HG02642 (cell line): ENCODE results near the gene KLC3.
"Not testable (repeated sequence)": the region's sequence is repeated elsewhere in the genome, so short reads cannot be mapped to it uniquely, and the experiment has no call there.

Source experiments
- ATAC-seq: cut with Tn5 transposase; IDR thresholded peaks from one replicate; pipeline ENCODE4 v1.9.1; 2021; ENCODE audit warnings: mild to moderate bottlenecking; ENCODE audit not compliant: unreplicated experiment, poor library complexity

Gene KLC3

DNA sequence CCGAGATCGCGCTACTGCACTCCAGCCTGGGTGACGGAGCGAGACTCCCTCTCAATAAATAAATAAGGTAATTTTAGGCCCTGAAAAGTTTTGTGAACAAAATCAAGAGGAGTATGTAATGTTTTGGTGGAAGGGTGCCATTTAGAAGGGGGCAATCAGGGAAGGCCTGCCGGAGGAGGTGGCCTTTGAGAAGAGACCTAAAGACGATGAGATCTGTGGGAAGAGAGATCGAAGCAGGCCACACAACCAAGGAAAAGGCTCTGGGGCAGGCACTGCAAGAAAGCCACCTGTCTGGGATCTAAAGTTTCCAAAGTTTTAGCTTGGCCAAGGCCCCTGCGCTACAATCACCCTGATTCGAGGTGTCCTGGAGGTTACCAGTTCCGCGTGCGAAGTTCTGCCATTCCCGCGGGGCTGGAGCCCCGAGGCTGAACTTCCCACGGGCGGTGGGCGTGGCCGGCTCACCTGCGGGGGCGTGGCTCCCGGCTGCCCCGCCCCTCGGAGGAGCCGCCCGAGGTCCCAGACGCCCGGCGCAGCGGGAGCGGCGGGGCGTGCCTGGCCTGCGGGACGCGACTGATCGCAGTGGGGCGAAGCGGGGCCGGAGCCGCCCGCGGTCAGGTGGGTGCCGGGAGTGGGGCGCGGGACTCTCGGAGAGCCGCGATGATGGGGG is at the start of gene KLC3:
Gene KLC3 (plus strand): TSS at position 519 of the 667 bp plus-strand sequence. CDS start 4,792 bp downstream, outside the sequence.
- no peak for ATAC-seq

DNA sequence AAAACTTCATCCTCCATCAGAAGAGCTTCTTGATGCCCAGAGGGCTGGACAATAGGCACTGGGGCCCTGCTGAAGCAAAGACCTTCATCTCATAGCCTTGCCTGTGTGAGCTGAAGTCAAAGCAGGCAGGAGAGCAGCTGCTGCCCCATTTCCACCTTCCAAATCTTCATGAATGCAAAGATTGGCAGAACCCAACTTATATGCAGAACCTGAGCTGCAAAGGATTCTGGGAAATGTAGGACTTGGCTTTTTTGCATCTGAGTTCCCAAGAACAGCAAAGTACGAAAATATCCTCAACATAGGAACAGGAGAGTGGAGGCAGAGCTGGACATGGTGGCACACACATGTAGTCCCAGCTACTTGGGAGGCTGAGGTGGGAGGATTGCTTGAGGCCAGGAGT is 48.7 kb upstream of the KLC3 start:
- ATAC-seq, result no peak

DNA sequence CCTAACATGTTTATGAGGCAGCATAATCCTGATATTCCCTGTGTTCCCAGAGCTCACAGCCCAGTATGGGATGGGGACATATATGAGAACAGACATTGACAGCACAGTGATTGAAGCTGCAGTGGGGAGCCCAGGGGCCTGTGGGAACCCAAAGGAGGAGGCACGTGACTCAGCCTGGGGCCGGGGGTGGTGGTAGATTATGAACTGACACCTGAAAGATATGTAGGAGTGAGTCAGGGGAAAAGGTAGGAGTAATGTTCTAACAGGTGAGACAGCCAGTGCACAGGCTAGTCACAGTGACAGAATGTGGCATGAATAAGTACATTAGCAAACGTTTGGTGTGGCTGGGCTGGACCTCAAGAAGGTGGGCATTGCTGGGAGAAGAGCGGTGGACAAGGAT is 46.9 kb upstream of the KLC3 start:
- no peak for ATAC-seq

DNA sequence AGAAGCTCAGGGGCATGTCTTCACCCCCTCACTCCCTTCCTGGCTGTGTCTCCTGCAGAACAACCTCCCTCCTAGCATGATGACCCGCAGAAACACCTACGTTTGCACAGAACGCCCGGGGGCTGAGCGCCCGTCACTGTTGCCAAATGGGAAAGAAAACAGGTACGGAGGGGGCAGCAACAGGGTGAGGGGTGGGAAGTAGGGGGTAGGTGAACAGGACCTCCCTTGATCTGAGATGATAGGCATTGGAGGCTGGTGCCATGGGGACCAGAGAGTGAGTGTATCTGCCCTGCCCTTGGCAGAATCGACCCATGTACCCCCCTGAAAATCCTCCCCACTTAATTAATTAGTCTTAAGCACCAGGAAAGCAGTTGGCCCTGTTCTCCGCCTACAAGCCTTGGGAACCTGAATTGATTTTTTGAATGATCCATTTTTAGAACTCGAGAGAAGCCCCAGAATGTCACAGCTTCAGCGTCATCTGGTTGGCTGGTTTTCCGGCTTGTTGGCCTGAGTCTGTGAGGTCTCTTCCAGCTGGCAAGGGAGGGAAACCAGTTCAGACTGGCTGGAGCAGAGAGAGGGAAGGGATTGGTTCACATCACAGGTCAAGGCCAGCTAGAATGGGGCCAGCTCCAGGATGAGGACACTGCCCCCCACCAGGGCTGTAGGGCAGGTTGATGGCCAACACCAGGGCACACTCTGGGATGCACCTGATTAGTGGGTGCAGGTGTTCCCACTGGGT is 46.1 kb upstream of the KLC3 start:
- ATAC-seq, result no peak

DNA sequence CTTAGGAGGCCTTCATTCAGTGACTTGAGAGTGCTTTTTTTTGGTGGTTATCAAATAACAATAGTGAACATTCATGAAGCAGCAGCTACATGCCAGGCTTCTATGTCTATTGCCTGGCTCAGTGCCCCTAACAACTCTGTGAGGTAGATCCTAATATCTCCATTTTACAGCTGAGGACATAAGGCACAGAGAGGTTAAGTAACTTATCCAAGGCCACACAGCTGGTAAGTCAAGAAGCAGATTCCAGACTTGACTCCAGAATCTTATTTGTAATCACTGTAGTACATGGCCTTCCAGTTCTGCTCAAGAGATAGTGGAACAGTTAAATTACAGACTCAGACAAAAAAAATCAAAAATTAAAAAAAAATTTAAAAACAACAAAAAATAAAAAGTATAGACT is 44.7 kb upstream of the KLC3 start:
- ATAC-seq, result no peak

DNA sequence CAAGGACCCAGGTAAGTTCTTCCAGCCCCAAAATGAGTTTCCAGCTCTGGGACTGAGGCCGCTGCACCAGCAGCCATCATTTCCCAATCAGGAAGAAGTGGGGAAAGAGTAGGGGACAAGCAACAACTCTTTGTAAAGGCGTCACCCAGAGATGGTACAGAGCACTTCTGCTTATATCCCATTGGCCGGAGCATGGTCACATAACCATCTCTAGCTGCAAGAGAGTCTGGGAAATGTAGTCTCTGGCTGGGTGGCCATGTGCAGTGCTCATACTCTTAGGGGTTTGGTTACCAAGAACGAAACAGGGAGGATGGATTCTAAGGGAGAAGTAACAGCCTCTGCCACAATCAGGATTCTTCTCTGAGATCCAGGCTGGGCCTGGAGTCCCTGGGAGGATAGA is 44.2 kb upstream of the KLC3 start:
- ATAC-seq, result no peak

DNA sequence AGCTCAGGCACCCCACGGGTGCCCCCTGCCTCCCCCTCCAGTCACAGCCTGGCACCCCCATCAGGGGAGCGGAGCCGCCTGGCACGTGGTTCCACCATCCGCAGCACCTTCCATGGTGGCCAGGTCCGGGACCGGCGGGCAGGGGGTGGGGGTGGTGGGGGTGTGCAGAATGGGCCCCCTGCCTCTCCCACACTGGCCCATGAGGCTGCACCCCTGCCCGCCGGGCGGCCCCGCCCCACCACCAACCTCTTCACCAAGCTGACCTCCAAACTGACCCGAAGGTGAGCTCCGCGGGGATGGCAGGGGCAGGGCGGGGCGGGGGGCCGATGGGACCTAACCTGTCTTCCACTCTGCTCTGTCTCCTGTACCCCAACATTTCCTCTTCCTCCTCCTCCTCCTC is 42.9 kb upstream of the KLC3 start:
- no peak for ATAC-seq

DNA sequence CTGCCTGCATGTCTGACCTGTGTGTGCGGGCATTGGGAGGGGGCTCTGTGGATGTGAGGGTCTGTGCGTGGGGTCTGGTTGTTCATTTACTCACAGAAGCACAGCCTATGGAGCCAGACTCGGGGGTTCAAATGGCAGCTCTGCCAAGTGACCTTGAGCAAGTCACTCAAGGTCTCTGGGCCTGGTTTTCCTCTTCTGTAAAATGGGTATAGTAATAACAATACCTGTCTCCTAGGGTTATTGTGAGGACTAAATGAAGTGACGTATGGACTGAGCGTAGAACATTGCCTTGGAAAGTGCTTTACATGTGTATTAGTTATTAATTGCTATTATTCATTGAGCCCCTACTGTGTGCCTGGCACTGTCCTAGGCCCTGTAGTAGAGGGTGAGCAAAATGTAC is 42.3 kb upstream of the KLC3 start:
- no peak for ATAC-seq

DNA sequence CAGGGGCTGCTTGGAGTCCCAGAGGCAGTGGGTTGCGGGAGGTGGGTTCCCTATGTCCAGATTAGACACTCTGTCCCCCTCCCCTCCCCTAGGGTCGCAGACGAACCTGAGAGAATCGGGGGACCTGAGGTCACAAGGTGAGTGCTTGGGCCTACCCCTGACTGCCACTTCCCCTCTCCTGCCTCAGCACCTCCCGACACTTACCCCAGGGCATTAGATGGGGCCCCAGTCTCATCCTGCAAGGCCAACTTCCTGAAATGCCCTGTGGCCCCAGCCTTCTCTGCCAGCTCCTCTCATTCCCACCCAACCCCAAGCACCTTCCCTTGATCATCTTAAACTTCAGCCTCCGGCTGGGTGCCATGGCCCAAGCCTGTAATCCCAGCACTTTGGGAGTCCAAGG is 40.8 kb upstream of the KLC3 start:
- ATAC-seq, result no peak

DNA sequence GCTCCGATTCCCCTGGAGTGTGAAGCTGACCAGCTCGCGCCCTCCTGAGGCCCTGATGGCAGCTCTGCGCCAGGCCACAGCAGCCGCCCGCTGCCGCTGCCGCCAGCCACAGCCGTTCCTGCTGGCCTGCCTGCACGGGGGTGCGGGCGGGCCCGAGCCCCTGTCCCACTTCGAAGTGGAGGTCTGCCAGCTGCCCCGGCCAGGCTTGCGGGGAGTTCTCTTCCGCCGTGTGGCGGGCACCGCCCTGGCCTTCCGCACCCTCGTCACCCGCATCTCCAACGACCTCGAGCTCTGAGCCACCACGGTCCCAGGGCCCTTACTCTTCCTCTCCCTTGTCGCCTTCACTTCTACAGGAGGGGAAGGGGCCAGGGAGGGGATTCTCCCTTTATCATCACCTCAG is 38.1 kb upstream of the KLC3 start:
- no peak for ATAC-seq

DNA sequence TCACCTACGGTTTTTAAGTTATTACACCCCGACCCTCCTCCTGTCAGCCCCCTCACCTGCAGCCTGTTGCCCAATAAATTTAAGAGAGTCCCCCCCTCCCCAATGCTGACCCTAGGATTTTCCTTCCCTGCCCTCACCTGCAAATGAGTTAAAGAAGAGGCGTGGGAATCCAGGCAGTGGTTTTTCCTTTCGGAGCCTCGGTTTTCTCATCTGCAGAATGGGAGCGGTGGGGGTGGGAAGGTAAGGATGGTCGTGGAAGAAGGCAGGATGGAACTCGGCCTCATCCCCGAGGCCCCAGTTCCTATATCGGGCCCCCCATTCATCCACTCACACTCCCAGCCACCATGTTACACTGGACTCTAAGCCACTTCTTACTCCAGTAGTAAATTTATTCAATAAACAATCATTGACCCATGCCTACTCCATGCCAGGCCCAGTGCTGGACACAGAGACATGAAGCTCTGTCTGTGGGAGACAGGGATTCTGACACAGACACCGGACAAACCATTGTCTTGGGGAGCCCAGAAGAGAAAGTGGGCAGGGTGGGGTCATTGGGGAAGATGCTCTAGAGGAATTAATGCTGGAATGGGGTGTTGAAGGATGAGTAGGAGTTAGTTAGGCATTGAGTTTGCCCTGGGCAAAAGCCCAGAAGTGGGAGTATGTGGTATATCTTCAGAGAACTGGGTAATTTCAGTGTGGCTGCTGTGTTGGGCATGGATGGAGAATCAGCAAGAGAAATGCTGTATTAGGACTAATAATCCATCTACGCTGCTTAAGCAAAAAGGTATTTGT is 37.1 kb upstream of the KLC3 start:
- ATAC-seq, result no peak

DNA sequence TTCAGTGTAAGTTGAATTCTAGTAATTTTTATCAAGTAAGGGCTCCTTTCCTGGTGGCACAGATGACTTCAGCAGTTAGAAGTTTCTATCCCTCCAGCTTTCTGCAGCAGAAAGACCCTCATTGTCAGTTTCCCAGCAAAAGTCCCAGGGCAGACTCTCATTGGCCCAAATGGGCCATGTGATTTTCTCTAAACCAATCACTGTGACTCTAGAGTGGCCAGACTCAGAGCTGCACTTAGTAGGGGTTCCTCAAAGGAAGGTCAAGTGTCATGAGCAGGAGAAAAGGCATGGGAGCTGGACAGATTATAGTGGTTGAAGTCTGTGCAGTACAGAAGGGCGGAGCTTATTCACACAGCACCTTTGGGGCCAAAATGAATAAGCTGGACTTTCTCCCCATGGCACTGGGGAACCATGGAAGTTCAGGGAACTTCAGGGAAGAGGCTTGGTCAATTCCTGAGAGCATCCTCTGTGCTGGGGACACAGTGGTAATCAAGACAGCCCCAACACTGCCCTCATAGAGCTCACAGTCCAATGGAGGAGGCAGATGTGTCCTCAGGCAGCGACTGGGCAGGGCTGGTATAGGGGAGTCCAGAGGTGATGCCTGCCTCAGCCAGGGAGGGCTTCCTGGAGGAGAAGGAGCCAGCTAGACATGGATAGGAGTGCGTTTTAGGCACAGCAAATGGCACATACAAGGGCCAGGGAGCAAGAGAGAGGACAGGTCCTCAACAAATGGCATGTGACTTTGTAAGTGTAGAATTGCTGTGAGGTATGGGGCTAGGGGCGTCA is 36.2 kb upstream of the KLC3 start:
- no peak for ATAC-seq

DNA sequence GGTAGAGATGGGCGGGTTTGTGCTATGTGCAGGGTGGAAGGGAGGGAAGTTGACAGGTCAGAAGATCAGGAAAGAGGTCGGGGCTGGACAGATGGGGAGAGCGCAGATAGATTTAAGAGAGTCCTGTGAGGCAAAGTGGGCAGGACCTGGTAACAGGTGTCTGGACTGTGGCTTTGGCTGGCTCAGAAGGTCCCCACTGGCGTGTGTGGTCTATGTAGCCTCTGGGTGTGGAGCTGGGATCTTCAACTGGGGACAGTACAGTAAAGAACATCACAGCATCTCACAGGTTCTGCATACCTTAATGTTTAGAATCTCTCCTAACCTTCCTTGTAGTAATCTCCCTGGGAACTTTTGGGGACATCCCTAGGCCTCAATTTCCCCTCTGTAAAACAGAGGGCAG is 35.5 kb upstream of the KLC3 start:
- ATAC-seq, result no peak

DNA sequence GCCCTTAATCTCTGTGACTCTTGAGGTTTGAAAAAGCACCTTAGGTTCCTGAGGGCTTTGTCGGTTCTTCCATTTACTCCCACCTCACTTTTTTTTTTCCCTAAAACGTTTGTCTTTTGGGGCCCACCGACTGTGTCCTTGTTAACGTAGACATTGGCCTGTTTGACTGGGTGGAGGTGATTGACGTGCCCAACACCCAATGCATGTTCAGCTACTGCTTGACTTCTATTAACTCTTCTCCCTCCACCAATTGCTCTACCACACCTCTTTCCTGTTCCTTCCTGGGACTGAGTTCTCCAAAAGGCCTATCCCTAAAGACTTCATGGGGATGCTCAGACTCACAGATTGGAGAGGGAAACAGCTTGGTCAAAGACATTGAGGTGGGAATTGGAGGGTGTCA is 35.1 kb upstream of the KLC3 start:
- ATAC-seq, result no peak

DNA sequence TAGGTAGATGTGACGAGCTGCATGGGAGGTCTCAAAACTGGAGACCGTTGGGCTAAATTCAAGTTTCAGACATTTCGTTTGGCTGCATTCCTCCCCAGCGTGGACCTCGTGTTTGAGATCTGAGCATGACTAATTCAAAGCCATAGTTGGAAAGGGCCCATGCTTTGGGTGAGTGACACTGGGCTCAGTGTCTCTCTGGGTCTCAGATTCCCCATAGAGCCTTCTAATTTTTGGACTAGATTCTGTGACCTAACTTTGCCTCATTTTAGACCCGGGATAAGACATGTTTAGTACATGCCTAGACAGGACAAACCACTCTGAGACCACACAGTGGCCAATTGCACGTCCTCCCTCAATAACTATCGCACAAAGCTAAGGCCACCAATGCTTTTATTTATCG is 34.5 kb upstream of the KLC3 start:
- ATAC-seq, result no peak

DNA sequence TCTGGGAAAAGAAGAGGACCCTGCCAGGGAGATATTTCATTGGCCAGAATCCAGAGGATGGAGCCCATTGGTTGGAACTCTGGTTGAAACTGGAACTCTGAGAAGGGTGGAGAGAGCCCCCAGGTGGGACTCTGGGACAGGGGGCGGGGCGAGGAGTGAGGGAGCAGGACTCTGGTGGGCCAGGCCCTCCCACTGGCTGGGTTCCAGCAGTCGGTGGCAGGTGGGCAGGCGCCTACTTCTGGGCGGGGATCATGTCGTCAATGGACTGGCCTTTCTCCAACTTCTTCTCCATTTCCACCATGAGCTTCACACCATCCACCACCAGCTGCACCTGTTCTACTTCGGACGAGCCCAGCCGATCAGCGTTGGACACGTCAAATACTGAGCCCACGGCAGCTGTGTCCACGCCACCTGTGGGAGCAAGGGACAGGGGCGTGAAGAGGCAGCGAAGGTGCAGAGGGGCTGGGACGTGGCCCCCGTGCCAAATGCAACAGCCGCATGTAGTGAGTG is 34.0 kb upstream of the KLC3 start:
- no peak for ATAC-seq

DNA sequence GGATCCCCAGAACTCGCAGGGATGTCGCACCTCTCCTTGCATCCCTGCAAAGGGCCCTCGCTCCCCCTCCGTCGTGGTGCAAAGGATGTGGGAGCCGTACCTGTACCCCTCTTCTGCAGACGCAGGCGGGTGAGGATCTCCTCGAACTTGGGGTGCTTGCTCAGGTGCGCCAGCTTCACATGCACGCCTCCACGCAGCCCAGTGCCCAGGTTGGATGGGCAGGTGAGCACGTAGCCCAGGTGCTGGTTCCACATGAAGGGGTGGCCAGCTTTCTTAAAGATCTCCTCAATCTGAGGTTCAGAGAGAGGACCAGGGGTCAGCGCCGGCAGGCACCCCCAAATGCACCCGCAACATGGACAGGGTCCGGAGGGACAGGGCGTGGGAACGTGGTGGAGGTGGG is 33.2 kb upstream of the KLC3 start:
- ATAC-seq, result no peak

DNA sequence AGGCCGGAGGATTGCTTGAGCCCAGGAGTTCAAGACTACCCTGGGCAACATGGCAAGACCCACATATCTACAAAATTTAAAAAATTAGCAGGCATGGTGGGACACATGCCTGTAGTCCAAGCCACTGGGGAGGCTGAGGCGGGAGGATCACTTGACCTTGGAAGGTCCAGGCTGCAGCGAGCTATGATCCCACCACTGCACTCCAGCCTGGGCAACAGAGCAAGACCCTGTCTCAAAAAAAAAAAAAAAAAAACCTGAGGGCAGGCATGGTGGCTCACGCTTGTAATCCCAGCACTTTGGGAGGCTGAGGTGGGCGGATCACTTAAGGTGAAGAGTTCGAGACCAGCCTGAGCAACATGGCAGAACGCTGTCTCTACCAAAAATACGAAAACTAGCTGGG is 31.2 kb upstream of the KLC3 start:
- ATAC-seq, result not testable (repeated sequence)

DNA sequence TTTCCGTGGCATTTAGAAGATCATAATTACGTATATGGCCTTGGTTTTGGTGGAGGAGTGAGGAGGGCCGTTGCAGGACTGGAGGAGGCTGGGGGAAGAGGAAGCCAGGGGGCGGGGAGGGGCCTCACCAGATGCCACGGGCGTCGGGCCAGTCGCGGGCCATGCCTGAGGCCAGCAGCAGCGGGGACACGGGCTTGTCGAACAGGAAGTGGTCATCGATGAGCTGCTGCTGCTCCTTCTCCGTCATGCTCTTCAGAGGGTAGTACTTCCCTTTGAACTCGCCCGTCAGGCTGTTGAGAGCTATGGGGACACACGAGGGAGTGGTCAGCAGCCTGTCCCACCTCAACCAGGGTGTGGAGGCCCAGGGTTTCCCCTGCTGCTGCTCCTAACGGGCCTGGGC is 28.9 kb upstream of the KLC3 start:
- ATAC-seq, result no peak

DNA sequence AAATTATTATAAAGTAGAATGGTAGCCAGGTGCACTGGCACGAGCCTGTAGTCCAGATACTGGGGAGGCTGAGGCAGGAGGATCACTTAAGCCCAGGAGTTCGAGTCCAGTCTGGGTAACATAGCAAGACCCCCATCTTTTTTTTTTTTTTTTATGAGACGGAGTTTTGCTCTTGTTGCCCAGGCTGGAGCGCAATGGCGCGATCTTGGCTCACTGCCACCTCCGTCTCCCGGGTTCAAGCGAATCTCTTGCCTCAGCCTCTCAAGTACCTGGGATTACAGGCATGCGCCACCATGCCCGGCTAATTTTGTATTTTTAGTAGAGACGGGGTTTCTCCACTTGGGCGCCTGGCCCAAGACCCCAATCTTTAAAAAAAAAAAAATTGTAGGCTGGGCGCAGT is 28.3 kb upstream of the KLC3 start:
- not testable (repeated sequence) for ATAC-seq
